Ectodermal cell (in vitro differentiated cells): ENCODE measurements around the gene CCDC150.

ENCODE experiments used
- H3K27ac ChIP-seq: 2 replicates; pipeline ENCODE4 v1.7.0; 2013; ENCODE audit warnings: mild to moderate bottlenecking, low read depth, low read length; ENCODE audit not compliant: insufficient read depth, poor library complexity, severe bottlenecking
- H3K27me3 ChIP-seq: 2 replicates; pipeline ENCODE4 v1.7.0; 2013; ENCODE audit warnings: mild to moderate bottlenecking, low read length; ENCODE audit not compliant: insufficient read depth, control insufficient read depth, poor library complexity, severe bottlenecking
- H3K36me3 ChIP-seq: one replicate; pipeline ENCODE4 v1.7.0; 2013; ENCODE audit warnings: low read length; ENCODE audit not compliant: control insufficient read depth, insufficient read depth
- H3K4me1 ChIP-seq: one replicate; pipeline ENCODE4 v1.7.0; 2013; ENCODE audit warnings: low read length; ENCODE audit not compliant: control insufficient read depth, insufficient read depth
- H3K4me3 ChIP-seq: 2 replicates; pipeline ENCODE4 v1.7.0; 2013; ENCODE audit warnings: low read depth, low read length, control low read depth; ENCODE audit not compliant: insufficient read depth
- H3K9me3 ChIP-seq: 2 replicates; pipeline ENCODE4 v1.7.0; 2013; ENCODE audit warnings: mild to moderate bottlenecking, low read length, moderate library complexity; ENCODE audit not compliant: control insufficient read depth
- WGBS, 2 experiments: methylation state at CpG; one replicate each; pipeline ENCODE4 v1.1.7; 2013; ENCODE audit warnings: missing lambda C conversion rate in 2 of 2; 5-methylcytosine and 5-hydroxymethylcytosine counted together

CCDC150 gene

GRCh38 chr2:196618661-196619060 lies 20.9 kb upstream of the CCDC150 start:
- 95% methylated on average over 4 of the region's 4 CpGs for WGBS, 2 experiments
- no peaks in the 10 kb centered on the region for H3K4me1 ChIP-seq
- H3K4me3 ChIP-seq: no peak overlapping the region
- no peaks in the 10 kb centered on the region for H3K27me3 ChIP-seq
- no peaks in the 10 kb centered on the region for H3K9me3 ChIP-seq
- H3K27ac ChIP-seq: no peak overlapping the region
- no peaks in the 10 kb centered on the region for H3K36me3 ChIP-seq

DNA sequence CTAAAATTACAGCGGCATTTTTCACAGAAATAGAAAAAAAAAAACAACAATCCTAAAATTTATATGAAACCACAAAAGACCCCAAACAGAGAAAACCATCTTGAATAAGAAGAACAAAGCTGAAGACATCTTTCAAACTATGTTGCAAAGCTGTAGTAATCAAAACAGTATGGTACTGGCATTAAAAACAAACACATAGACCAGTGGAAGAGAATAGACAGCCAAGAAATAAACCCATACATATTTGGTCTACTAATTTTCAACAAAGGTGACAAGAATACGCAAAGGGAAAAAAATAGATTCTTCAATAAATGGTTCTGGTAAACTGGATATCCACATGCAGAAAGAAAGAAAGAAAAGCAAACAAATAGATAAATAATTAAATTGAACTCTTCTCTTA lies 9.0 kb upstream of the CCDC150 start:
- Histone ChIP-seq H3K4me1 (no peaks in the 10 kb centered on the region), H3K4me3 (no peak overlapping the region), H3K36me3 (no peaks in the 10 kb centered on the region), H3K9me3 (no peaks in the 10 kb centered on the region), H3K27ac (no peak overlapping the region), H3K27me3 (no peaks in the 10 kb centered on the region)
- WGBS, 2 experiments: 85 to 100% methylated on average over 1 of the region's 2 CpGs

DNA sequence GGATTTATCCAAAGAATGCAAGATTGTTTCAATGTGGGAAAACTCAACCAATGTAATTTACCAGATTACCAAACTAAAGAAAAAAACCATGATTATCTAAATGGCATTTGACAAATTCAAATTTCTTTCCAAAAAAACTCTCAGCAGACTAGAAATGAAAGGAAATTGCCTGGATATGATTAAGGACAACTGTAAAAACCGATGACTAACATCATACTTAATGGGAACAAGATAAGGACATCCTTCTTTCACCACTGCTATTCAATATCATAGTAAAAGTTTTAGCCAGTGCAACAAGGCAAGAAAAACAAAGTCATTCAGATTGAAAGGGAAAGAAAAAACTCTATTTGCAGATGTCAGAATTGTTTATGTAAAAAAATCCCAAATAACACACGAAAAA lies 4.4 kb upstream of the CCDC150 start:
- 94 to 100% methylated on average over 1 of the region's 2 CpGs for WGBS, 2 experiments
- H3K9me3 ChIP-seq: no peaks in the 10 kb centered on the region

GRCh38 chr2:196638765-196639164 lies 750 bp upstream of the CCDC150 start:
- H3K4me1 ChIP-seq: peaks cover 4% of the 10 kb centered on the region
- no peaks in the 10 kb centered on the region for H3K27me3 ChIP-seq
- H3K36me3 ChIP-seq: no peaks in the 10 kb centered on the region
- H3K27ac ChIP-seq: no peak overlapping the region
- WGBS, 2 experiments: 95 to 96% methylated on average over 19 of the region's 19 CpGs
- no peak overlapping the region for H3K4me3 ChIP-seq
- H3K9me3 ChIP-seq: no peaks in the 10 kb centered on the region

More for the DNA sequence above, 4.4 kb upstream of the CCDC150 start:
- Histone ChIP-seq H3K27me3 (no peaks in the 10 kb centered on the region), H3K4me1 (no peaks in the 10 kb centered on the region), H3K36me3 (no peaks in the 10 kb centered on the region), H3K27ac (no peak overlapping the region), H3K4me3 (no peak overlapping the region)

- Histone ChIP-seq H3K27ac (peak overlapping the region; percentile 78), H3K4me3 (peak overlapping the region; percentile 74), H3K36me3 (no peaks in the 10 kb centered on the region), H3K4me1 (peaks cover 4% of the 10 kb centered on the region), H3K27me3 (no peaks in the 10 kb centered on the region), H3K9me3 (no peaks in the 10 kb centered on the region)
- WGBS, 2 experiments: 7 to 8% methylated on average over 12 of the region's 12 CpGs
Measured at GRCh38 chr2:196640031-196640548, 575 bp downstream of the CCDC150 start.

GRCh38 chr2:196649202-196649601 lies 9.7 kb downstream of the CCDC150 start:
- peaks cover 22% of the 10 kb centered on the region for H3K36me3 ChIP-seq
- H3K27me3 ChIP-seq: no peaks in the 10 kb centered on the region
- H3K4me1 ChIP-seq: no peaks in the 10 kb centered on the region
- no peak overlapping the region for H3K27ac ChIP-seq
- 99 to 100% methylated on average over 1 to 4 of the region's 4 CpGs for WGBS, 2 experiments
- H3K9me3 ChIP-seq: peaks cover 8% of the 10 kb centered on the region
- no peak overlapping the region for H3K4me3 ChIP-seq

GRCh38 chr2:196651387-196652094 lies 12.0 kb downstream of the CCDC150 start:
- no peak overlapping the region for H3K27ac ChIP-seq
- peaks cover 22% of the 10 kb centered on the region for H3K36me3 ChIP-seq
- no peak overlapping the region for H3K4me3 ChIP-seq
- no peaks in the 10 kb centered on the region for H3K27me3 ChIP-seq
- peaks cover 7% of the 10 kb centered on the region for H3K4me1 ChIP-seq
- H3K9me3 ChIP-seq: peaks cover 8% of the 10 kb centered on the region
- WGBS, 2 experiments: 80 to 84% methylated on average over 4 of the region's 4 CpGs

DNA sequence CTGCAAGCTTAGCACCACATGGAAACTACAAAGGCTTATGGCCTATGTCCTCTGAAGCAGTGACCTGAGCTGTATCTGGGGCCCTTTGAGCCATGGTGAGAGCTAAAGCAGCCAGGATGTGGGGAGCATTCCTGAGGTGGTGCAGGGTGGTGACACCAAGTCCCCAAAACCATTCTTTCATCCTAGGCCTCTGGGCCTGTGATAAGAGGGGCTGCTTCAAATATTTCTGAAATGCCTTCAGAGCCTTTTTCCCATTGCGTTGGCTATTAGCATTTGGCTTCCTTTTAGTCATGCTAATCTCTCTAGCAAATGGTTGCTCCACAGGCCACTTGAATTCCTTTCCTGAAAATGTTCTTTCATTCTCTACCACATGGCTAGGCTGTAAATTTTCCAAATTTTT lies 13.4 kb downstream of the CCDC150 start:
- peaks cover 21% of the 10 kb centered on the region for H3K36me3 ChIP-seq
- H3K4me3 ChIP-seq: no peak overlapping the region
- 83 to 96% methylated on average over 1 of the region's 1 CpG for WGBS, 2 experiments
- no peaks in the 10 kb centered on the region for H3K27me3 ChIP-seq
- no peak overlapping the region for H3K27ac ChIP-seq
- H3K4me1 ChIP-seq: peaks cover 7% of the 10 kb centered on the region
- peaks cover 8% of the 10 kb centered on the region for H3K9me3 ChIP-seq

- 94 to 96% methylated on average over 1 of the region's 1 CpG for WGBS, 2 experiments
- Histone ChIP-seq H3K9me3 (peaks cover 8% of the 10 kb centered on the region), H3K4me1 (peaks cover 7% of the 10 kb centered on the region), H3K36me3 (peaks cover 19% of the 10 kb centered on the region), H3K27ac (no peak overlapping the region), H3K4me3 (no peak overlapping the region), H3K27me3 (no peaks in the 10 kb centered on the region)
Measured at GRCh38 chr2:196653843-196654242, 14.3 kb downstream of the CCDC150 start.

GRCh38 chr2:196655761-196656160 lies 16.2 kb downstream of the CCDC150 start:
- Histone ChIP-seq H3K9me3 (peaks cover 8% of the 10 kb centered on the region), H3K27ac (peak overlapping the region; percentile 5), H3K4me1 (peaks cover 7% of the 10 kb centered on the region), H3K27me3 (no peaks in the 10 kb centered on the region), H3K36me3 (peaks cover 15% of the 10 kb centered on the region), H3K4me3 (no peak overlapping the region)
- 93 to 94% methylated on average over 1 of the region's 1 CpG for WGBS, 2 experiments
